ENCODE data around the gene GAMT. TPM values are rescaled to one million over a fixed set of nuclear protein-coding genes. Genes with fewer than 3 reads are reported as not detected.
"Not testable (repeated sequence)": the region's sequence is repeated elsewhere in the genome, so short reads cannot be mapped to it uniquely, and the experiment has no call there.

The GAMT gene
- total and polyA plus RNA-seq, 2 experiments from 2014 or later = 121 to 170 TPM

DNA sequence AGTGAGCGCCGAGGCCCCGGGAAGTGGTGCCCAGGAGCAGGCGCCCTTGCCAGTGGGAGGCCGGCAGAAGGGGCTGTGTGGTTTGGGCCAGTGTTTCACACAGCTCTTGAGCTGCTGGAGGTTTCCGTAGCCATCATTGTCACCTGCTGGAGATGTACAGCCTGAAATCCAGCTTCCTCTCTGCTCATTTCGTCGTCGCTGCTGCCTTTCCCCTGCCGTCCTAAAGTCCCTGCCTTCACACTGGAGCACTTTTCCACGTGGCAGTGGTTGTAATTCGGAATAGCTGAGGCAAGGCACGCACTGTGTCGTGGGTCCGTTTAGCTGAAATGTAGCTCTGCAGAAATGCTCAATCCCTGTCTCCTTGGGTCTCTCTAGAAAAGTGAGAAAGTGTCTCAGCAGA, 19.2 kb upstream of the GAMT start:
- no peak overlapping the region for H3K27ac ChIP-seq
- peaks cover 45% of the 10 kb centered on the region for H3K4me1 ChIP-seq (ENCODE audit: insufficient read depth)
- no peaks in the 10 kb centered on the region for H3K36me3 ChIP-seq (replicated peaks; ENCODE audit: insufficient read depth, low read depth)
- H3K9me2 ChIP-seq (replicated peaks; ENCODE audit: insufficient read depth) = no peaks in the 10 kb centered on the region
- H3K4me2 ChIP-seq = no peak overlapping the region
- DNase-seq (ENCODE audit: low spot score) = no peak
- no peak overlapping the region for H2AFZ ChIP-seq
- peaks cover 45% of the 10 kb centered on the region for H4K20me1 ChIP-seq (ENCODE audit: insufficient read depth, poor library complexity, severe bottlenecking)
- 97% methylated on average over 15 of the region's 15 CpGs for WGBS (ENCODE audit: low lambda C conversion rate, missing lambda C conversion rate)
- H3K4me3 ChIP-seq = no peak overlapping the region
- TF ChIP-seq EZH2 (IDR thresholded peaks at IDR 0.05; ENCODE audit: borderline replicate concordance) (no peak), EZH2phosphoT487 (IDR thresholded peaks at IDR 0.05; ENCODE audit: low read depth, severe bottlenecking, unreplicated experiment) (no peak)
- TF ChIP-seq, protein P1, sequence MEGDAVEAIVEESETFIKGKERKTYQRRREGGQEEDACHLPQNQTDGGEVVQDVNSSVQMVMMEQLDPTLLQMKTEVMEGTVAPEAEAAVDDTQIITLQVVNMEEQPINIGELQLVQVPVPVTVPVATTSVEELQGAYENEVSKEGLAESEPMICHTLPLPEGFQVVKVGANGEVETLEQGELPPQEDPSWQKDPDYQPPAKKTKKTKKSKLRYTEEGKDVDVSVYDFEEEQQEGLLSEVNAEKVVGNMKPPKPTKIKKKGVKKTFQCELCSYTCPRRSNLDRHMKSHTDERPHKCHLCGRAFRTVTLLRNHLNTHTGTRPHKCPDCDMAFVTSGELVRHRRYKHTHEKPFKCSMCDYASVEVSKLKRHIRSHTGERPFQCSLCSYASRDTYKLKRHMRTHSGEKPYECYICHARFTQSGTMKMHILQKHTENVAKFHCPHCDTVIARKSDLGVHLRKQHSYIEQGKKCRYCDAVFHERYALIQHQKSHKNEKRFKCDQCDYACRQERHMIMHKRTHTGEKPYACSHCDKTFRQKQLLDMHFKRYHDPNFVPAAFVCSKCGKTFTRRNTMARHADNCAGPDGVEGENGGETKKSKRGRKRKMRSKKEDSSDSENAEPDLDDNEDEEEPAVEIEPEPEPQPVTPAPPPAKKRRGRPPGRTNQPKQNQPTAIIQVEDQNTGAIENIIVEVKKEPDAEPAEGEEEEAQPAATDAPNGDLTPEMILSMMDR (IDR thresholded peaks at IDR 0.05; ENCODE audit: poor library complexity) = no peak
- no peaks in the 10 kb centered on the region for H3K27me3 ChIP-seq
- H3K9me3 ChIP-seq (ENCODE audit: low read depth) = no peaks in the 10 kb centered on the region
- H3K79me2 ChIP-seq = peaks cover 93% of the 10 kb centered on the region

DNA sequence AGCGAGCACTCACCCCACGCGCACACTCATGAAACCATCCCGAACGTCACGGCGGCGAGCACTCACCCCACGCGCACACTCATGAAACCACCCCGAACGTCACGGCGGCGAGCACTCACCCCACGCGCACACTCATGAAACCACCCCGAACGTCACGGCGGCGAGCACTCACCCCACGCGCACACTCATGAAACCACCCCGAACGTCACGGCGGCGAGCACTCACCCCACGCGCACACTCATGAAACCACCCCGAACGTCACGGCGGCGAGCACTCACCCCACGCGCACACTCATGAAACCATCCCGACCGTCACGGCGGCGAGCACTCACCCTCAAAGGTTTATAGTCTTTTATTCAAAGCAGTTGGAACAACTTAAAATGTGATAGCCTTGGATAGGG, 18.7 kb upstream of the GAMT start:
- peaks cover 88% of the 10 kb centered on the region for H3K79me2 ChIP-seq
- H3K4me2 ChIP-seq; H3K27me3 ChIP-seq; DNase-seq (ENCODE audit: low spot score); H3K4me3 ChIP-seq; H3K9me2 ChIP-seq (replicated peaks; ENCODE audit: insufficient read depth); H3K36me3 ChIP-seq (replicated peaks; ENCODE audit: insufficient read depth, low read depth); H3K9me3 ChIP-seq (ENCODE audit: low read depth); H2AFZ ChIP-seq; H3K27ac ChIP-seq: not testable (repeated sequence)
- WGBS (ENCODE audit: low lambda C conversion rate, missing lambda C conversion rate) = 99% methylated on average over 11 of the region's 43 CpGs
- peaks cover 45% of the 10 kb centered on the region for H4K20me1 ChIP-seq (ENCODE audit: insufficient read depth, poor library complexity, severe bottlenecking)
- H3K4me1 ChIP-seq (ENCODE audit: insufficient read depth) = peaks cover 45% of the 10 kb centered on the region

DNA sequence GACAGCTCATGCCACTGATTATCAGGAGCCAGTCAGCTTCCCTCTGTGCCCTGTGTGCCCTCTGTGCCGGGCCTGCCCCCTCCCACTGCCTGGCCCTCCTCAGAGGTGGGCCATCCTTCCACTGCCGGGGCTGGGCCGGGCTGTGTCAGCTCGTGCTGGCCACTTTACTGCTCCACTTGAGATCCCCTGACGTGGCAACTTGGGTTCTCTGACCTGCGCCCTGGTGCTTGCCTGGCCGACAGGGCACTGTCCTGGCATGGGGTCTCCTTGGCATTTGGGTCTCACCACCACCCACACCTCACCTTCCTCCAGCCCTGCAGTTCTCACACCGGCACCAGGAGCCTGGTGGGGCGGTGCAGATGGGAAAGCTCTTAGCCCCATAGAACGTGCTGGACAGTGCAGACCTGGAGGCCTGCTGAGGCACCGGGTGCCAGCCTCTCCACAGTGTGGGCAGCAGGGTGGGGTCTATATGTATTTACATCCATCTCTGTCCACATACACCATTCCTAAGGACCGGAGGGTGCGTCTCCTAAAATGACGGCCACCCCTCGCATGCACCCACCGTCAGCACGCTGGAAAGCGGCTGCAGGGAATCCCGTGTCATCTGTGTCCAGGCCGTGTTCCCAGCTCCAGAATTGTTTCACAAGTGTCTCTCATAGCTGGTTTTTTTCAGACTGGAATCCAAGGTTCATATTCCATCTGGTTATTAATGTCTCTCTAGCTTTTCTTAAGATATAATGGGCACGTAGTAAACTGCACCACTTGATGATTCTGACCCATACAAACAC, 17.8 kb upstream of the GAMT start:
- peak overlapping the region; percentile 99 for H3K27ac ChIP-seq
- no peaks in the 10 kb centered on the region for H3K27me3 ChIP-seq
- TF ChIP-seq EZH2phosphoT487 (IDR thresholded peaks at IDR 0.05; ENCODE audit: low read depth, severe bottlenecking, unreplicated experiment) = no peak
- no peak for TF ChIP-seq EZH2 (IDR thresholded peaks at IDR 0.05; ENCODE audit: borderline replicate concordance)
- TF ChIP-seq, protein P1 (IDR thresholded peaks at IDR 0.05; ENCODE audit: poor library complexity) = no peak
- no peaks in the 10 kb centered on the region for H3K9me3 ChIP-seq (ENCODE audit: low read depth)
- no peaks in the 10 kb centered on the region for H3K36me3 ChIP-seq (replicated peaks; ENCODE audit: insufficient read depth, low read depth)
- peak overlapping the region; percentile 75 for H3K4me2 ChIP-seq
- no peaks in the 10 kb centered on the region for H3K9me2 ChIP-seq (replicated peaks; ENCODE audit: insufficient read depth)
- H4K20me1 ChIP-seq (ENCODE audit: insufficient read depth, poor library complexity, severe bottlenecking) = peaks cover 44% of the 10 kb centered on the region
- H3K4me3 ChIP-seq = no peak overlapping the region
- peaks cover 88% of the 10 kb centered on the region for H3K79me2 ChIP-seq
- no peak for DNase-seq (ENCODE audit: low spot score)
- WGBS (ENCODE audit: low lambda C conversion rate, missing lambda C conversion rate) = 94% methylated on average over 21 of the region's 21 CpGs
- H2AFZ ChIP-seq = no peak overlapping the region
- peaks cover 46% of the 10 kb centered on the region for H3K4me1 ChIP-seq (ENCODE audit: insufficient read depth)

DNA sequence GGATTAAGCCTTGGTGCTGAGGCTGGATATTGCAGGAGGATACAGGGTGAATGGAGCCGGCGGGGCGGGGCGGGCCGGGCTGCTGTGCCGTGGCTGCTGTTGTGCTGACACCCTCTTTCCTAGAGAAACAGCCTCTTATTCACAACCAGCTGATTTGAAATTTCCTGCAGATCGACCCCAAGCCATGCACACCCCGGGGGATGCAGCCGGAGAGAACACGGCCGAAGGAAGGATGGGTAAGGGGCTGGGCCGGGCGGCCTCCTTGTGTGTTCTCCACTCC, 17.1 kb upstream of the GAMT start:
- 89% methylated on average over 13 of the region's 13 CpGs for WGBS (ENCODE audit: low lambda C conversion rate, missing lambda C conversion rate)
- no peaks in the 10 kb centered on the region for H3K36me3 ChIP-seq (replicated peaks; ENCODE audit: insufficient read depth, low read depth)

More for the DNA sequence above, 17.1 kb upstream of the GAMT start:
- Histone ChIP-seq H3K79me2 (peaks cover 90% of the 10 kb centered on the region), H3K4me2 (peak overlapping the region; percentile 75), H3K9me2 (replicated peaks; ENCODE audit: insufficient read depth) (no peaks in the 10 kb centered on the region), H3K27me3 (no peaks in the 10 kb centered on the region), H3K4me3 (no peak overlapping the region), H3K4me1 (ENCODE audit: insufficient read depth) (peaks cover 43% of the 10 kb centered on the region), H3K27ac (peak overlapping the region; percentile 99), H4K20me1 (ENCODE audit: insufficient read depth, poor library complexity, severe bottlenecking) (peaks cover 50% of the 10 kb centered on the region), H3K9me3 (ENCODE audit: low read depth) (no peaks in the 10 kb centered on the region), H2AFZ (no peak overlapping the region)
- no peak for DNase-seq (ENCODE audit: low spot score)
- TF ChIP-seq EZH2 (IDR thresholded peaks at IDR 0.05; ENCODE audit: borderline replicate concordance) (no peak), EZH2phosphoT487 (IDR thresholded peaks at IDR 0.05; ENCODE audit: low read depth, severe bottlenecking, unreplicated experiment) (no peak)
- TF ChIP-seq, protein P1 (IDR thresholded peaks at IDR 0.05; ENCODE audit: poor library complexity) = no peak

Data from hepatocyte (in vitro differentiated cells).